ENCODE data around the gene VAC14.
"Not testable (repeated sequence)": the region's sequence is repeated elsewhere in the genome, so short reads cannot be mapped to it uniquely, and the experiment has no call there.

The VAC14 gene

GRCh38 chr16:70658921-70659320, 142.0 kb downstream of the VAC14 start:
- no peak for DNase-seq

DNA sequence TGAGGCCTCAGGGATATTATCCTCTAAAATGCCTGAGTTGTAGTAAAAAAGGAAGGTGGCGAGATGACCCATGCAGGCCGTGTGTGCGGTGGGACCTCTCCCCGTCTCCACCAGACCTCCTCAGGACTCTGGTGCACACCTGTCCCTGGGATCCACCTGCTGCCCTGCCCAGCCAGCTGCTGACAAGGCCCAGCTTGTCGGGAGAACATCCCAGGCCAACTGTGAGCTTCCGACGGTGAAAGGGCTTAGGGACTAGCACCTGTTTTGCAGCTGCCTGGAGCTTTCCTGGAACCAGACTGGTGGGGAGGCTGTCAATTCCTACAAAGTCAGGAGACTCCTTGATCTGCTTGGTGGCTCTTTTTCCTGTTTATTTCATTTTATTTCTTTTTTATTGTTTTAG, 143.0 kb downstream of the VAC14 start:
- DNase-seq = no peak

DNA sequence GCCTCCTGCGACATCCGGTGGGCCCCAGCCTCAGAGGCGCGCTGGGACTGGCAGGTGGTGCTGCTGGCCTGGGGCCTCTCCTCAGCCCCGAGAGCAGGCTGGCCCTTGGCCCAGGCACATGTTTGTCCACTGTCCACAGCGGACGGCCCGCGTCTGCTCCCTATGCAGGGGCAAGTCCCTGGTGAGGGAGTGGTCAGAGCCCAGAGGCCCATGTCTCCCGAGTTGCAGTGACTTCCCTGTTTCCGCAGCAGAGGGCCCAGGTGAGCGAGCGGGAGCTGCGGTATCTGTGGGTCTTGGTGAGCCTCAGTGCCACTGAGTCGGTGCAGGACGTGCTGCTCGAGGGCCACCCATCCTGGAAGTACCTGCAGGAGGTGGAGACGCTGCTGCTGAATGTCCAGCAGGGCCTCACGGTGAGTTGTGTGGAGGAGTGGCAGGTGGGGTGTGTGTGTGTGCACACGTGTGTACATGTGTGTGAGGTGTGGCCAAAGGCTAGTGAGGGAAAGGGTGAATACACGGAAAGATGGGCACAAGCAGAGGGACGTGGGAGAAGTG, 144.2 kb downstream of the VAC14 start:
- no peak for DNase-seq

DNA sequence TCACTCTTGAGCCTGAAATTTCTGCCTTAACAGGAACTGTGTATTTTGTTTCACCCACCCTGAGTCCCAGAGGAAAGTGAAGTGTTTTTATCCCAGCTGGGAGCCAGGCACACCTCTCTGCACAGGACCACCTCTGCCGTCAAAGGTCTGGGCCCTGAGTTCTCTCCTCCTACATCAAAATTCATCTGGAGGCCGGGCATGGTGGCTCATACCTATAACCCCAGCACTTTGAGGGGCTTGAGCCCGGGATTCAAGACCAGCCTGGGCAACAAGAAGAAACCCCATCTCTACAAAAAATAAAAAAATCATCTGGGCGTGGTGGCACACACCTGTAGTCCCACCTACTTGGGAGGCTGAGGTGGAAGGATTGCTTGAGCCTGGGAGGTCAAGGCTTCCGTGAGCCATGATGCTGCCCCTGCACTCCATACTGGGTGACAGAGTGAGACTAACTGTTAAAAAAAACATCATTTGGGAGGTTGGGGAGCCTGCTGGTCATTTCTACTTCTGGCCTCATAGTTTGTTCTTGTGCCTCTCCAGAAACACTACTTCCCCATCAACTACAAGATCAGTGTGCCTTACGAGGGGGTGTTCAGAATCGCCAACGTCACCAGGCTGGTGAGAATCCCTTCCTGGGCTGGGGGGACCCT, 144.8 kb downstream of the VAC14 start:
- no peak for DNase-seq

DNA sequence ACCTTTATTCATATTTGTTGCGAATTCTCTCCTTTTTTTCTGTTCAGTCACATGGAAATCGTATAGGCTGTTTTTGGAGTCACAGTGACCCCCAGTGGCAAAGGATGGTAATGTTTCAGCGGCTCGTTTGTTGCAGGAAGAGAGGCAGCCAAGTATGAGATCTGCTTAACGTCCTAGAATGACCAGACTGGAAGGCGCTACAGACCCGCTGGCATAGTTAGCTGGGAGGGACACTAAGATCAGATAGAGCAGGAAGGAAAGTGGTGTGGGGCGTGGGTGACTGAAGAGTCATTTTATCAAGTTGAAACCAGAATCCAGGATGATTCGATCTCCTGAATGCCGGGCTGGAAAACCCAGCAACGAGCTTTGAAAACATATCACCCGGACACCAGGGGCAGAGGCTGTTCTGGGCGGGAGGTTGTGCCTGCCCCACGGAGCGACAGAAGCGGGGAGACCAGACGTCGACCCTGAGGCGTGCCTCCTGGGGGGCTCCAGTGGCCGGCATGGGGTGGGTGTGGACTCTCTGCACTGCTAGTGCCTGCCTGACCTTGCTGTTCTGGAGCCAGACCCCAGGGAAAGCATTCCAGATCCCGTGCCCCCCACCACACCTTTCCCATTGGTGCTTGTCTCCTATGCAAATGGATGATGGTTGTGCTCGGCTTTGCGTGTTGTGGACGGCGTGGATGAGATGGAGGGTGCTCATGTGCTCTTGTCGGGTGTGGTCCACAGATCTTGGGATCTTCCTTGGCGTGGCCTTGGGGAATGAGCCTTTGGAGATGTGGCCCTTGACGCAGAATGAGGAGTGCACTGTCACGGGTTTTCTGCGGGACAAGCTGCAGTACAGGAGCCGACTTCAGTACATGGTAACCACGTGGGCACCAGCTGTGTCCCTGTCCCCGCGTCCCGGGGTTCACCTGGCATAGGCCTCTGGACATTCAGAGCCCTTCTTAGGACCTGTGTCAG, 146.9 kb downstream of the VAC14 start:
- DNase-seq = no peak

- no peak for DNase-seq
Measured at GRCh38 chr16:70653406-70653805, 147.6 kb downstream of the VAC14 start.

DNA sequence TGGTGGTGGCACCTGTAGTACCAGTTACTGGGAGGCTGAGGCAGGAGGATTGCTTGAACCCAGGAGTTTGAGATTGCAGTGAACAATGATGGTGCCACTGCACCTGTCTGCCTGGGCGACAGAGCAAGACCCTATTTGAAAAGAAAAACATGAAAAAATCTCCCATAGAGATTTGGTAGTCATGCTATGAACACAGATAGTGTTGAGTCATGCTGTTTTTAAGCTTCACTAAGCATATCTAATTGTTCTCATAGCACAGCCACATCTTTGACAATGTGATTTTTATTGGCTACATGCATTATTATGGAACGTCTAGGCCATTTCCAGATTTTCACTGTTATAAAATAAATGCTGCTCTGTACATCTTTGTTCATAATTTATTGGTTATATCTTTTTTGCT, 148.6 kb downstream of the VAC14 start:
- DNase-seq = no peak

DNA sequence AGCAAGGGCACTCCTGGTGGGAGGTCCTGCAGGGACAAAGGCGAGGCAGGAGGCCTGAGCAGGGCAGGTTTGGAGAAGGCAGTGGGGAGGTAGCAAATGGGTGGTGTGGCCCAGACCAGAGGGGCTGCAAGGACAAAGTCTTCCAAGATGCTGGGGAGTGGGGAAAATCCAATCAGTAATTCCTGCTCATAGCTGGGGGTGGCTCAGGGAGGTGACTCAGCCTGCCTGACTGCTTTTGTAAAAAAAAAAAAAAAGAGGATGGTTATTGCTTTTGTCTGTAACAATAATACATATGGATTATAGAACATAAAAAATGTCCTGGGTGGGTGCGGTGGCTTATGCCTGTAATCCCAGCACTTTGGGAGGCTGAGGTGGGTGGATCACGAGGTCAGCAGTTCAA, 149.4 kb downstream of the VAC14 start:
- DNase-seq = no peak

GRCh38 chr16:70650216-70650615, 150.7 kb downstream of the VAC14 start:
- no peak for DNase-seq

- no peak for DNase-seq
Measured at GRCh38 chr16:70649300-70649699, 151.7 kb downstream of the VAC14 start.

- DNase-seq = no peak
Measured at GRCh38 chr16:70648606-70649005, 152.4 kb downstream of the VAC14 start.

DNA sequence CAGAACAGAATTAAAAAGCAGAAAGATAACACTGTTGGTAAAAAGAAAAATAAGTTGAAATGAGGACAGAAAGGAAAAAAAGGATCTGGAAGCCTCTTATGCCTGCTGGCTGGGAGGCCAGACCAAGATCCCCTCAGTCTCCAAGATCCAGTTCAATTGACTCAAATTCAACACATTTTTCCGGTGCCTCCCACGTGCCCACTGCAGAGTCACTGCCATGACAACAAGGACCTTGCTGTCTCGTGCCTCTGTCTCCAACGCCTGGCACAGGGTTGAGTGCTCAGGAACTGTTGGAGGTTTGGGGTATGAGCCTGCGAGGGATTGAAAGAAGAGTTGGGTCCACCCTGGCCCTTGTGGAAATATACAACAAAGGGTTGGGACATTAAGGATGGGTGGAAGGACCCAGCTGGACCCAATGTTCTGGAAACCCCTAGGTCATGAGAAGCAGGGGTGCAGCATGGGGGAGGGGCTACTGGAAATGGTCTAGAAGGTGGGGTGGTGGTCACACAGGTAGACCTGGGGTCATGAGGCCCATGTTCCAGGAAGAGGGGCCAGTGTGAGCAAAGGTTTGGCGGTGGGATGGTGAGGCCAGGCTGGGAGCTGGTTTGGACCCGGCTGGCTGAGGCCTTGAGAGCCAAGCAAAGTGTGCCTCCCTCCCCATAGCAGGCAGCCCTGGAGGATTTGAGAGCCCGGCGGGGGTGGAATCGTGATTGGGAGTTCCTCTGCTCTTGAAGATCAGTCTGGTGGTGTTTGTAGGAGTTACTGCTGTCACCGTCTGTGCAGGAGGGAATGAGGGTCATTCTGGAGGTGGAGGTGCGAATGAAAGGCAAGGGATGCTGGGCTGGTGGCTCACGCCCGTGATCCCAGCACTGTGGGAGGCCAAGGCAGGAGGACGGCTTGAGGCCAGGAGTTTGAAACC, 153.3 kb downstream of the VAC14 start:
- DNase-seq = no peak

DNA sequence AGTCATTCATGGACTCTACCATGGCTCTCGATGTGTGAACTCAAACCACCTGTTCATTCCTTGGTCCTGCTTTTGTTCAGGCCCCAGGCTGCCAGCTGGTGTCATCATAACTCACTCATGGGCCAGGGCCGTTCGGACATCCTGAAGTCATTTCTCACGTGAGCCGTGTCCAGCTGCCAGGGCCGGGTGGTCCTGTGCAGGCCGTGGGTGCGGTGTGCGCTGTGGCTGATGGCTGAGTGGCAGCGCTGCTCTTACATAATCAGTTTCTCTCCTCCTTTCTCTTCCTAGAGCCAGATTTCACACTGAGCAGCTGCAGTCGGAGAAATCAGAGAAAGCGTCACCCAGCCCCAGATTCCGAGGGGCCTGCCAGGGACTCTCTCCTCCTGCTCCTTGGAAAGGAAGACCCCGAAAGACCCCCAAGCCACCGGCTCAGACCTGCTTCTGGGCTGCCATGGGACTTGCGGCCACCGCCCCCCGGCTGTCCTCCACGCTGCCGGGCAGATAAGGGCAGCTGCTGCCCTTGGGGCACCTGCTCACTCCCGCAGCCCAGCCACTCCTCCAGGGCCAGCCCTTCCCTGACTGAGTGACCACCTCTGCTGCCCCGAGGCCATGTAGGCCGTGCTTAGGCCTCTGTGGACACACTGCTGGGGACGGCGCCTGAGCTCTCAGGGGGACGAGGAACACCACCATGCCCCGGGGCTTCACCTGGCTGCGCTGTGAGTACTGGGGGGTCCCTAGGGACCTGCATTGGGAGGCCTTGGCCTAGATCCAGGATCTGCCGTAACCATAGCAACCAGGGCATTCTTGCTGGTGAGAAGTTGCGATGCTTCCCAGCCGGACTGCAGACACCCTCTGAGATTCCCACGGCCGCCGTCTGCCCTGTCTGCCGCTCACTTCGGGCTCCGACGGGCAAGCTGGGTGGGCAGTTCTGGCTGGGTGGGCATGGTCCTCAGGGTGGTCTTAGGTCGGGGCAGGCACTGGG, 154.4 kb downstream of the VAC14 start, which contains the start of gene IL34:
Gene IL34 (plus strand): TSS at position 300 of the 982 bp plus-strand sequence. CDS start 389 bp downstream, at position 689.
- no peak for DNase-seq

DNA sequence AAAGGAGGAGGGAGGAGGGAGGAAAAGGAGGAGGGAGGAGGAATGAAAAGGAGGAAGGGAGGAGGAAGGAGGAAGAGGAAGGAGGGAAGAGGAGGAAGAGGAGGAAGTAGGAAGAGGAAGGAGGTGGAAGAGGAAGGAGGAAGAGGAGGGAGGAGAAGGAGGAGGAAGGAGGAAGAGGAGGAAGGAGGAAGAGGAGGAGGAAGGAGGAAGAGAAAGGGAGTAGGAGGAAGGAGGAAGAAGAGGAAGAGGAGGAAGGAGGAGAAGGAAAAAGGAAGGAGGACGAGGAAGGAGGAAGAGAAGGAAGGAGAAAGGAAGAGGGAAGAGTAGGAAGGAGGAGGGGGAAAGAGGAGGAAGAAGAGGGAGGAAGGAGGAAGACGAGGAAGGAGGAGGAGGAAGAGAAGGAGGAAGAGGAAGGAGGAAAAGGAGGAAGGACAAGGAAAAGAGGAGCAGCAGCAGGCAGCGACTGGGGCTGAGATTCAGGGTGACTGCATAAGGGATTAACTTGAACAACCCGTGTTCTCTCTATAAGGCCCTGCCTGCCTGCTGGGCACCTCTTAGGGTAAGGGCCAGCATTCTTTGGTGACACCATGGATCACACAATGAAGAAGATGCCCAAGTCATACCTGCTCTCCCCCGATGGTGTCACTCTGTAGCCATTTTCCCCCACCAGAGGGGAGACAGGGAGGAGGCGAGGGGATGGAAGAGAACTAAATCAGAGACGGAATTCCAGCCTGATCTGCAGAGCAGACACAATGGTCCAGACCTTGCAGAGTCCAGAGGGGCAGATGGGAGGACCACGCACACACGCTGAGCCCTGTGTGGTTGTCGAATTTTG, 156.0 kb downstream of the VAC14 start:
- DNase-seq = no peak

DNA sequence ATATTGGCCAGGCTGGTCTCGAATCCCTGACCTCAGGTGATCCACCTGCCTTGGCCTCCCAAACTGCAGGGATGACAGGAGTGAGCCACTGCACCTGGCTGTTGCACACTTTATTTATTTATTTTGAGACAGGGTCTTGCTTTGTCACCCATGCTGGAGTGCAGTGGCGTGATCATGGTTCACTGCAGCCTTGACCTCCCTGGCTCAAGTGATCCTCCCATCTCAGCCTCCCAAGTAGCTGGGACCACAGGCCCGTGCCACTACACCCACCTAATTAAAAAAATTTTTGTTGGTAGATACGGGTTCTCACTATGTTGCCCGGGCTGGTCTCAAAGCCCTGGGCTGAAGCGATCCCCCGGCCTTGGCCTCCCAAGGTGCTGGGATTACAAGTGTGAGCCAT, 157.7 kb downstream of the VAC14 start:
- DNase-seq = not testable (repeated sequence)

DNA sequence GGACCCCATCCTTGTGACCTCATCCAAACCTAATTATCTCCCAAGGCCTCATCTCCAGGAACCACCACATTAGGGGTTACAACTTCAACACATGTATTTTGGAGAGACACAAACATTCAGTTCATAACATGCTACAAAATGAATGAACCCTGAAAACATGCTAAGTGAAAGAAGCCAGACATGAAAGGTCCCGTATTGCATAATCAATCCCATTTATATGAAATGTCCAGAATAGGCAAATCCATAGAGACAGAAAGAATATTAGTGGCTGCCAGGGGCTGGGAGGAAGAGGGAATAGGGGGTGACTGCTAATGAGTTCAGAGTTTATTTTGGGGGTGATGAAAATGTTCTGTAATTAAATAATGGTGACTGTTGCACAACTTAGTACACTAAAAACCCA, 158.3 kb downstream of the VAC14 start:
- no peak for DNase-seq

DNA sequence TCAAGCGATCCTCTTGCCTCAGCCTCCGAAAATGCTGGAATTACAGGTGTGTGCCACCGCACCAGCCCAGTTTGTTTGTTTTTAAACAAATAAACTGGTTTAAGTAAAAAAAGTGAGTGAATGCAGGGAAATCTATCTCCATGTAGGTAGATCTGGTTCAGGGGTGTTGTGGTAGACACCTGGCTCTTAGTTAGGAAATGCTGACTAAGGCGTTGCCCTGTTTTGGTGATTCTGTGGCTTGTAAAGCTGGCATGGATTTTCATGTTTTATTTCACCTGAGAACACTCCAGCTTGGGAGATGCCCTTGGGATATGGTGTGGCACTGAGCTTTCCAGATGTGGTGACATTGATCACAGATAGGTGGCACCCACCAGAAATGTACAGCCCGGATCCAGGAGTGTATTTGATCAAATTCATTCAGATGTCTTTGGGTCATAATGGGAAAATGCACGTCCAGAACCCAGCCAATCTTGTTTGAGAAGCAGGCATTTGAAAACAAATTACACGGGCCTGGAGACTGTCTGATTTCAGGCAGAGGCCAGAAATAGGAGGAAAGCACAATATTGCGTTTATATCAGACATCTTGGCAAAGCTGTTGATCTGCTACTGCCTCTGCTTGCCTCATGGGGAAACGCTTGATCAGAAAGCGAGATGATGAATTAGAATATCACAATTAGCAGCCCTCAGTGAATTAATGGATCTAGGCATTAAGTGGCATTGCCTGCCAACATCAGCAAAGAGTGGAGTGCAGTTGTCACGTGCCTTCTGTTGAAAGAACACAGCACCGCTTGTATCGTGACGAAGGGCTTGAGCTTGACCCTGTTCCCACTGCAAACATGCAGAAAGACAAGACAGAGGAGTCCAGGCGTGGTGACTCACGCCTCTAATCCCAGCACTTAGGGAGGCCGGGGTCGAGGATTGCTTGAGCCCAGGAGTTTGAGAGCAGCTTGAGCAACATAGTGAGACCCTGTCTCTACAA, 161.9 kb downstream of the VAC14 start:
- DNase-seq = no peak
